Retinal pigment epithelial cell (primary cell): ENCODE measurements around the gene PLAC8L1.

ENCODE experiments used
- DNase-seq: peaks from one replicate; pipeline ENCODE4 v3.0.0-alpha.2; 2010; ENCODE audit warnings: low read depth
- H3K4me3 ChIP-seq: 2 replicates; pipeline ENCODE4 v1.5.1; 2011; ENCODE audit warnings: mild to moderate bottlenecking, low read length, control low read depth, moderate library complexity
- CTCF ChIP-seq: conservative IDR thresholded peaks from 2 replicates; pipeline ENCODE4 v1.5.1; 2011; ENCODE audit warnings: low read depth, low read length, control low read depth, inconsistent platforms

PLAC8L1 gene

GRCh38 chr5:146082798-146083197 is 22.6 kb downstream of the PLAC8L1 start:
- TF ChIP-seq CTCF = no peak
- no peak for DNase-seq
- H3K4me3 ChIP-seq = no peak overlapping the region

- DNase-seq = no peak
- no peak overlapping the region for H3K4me3 ChIP-seq
- TF ChIP-seq CTCF = no peak
Measured at GRCh38 chr5:146081556-146081955, 23.8 kb downstream of the PLAC8L1 start.

GRCh38 chr5:146079695-146080373 is 25.5 kb downstream of the PLAC8L1 start:
- DNase-seq = no peak
- no peak overlapping the region for H3K4me3 ChIP-seq
- no peak for TF ChIP-seq CTCF

- no peak for TF ChIP-seq CTCF
- DNase-seq = no peak
- no peak overlapping the region for H3K4me3 ChIP-seq
Measured at GRCh38 chr5:146078566-146078965, 26.8 kb downstream of the PLAC8L1 start.

GRCh38 chr5:146076455-146076854 is 28.9 kb downstream of the PLAC8L1 start:
- no peak overlapping the region for H3K4me3 ChIP-seq
- TF ChIP-seq CTCF = no peak
- no peak for DNase-seq

GRCh38 chr5:146076028-146076427 is 29.3 kb downstream of the PLAC8L1 start:
- no peak for DNase-seq
- no peak for TF ChIP-seq CTCF
- no peak overlapping the region for H3K4me3 ChIP-seq

- H3K4me3 ChIP-seq = no peak overlapping the region
- no peak for DNase-seq
- TF ChIP-seq CTCF = no peak
Measured at GRCh38 chr5:146073239-146073900, 32.0 kb downstream of the PLAC8L1 start.
